Esophagus squamous epithelium (tissue), 5 donors: Measurements from ENCODE around the gene CD86. TPM values are rescaled to one million over a fixed set of nuclear protein-coding genes. Genes with fewer than 3 reads are reported as not detected.
"Not testable (repeated sequence)": the region's sequence is repeated elsewhere in the genome, so short reads cannot be mapped to it uniquely, and the experiment has no call there.

Experiments
- DNase-seq: peaks from one replicate; lab custom pipeline; 2025; lab: John Stamatoyannopoulos, UW
- H3K27ac ChIP-seq, 4 donors: fragments of 200-600 bp; sonication (generic); one replicate each; pipeline ENCODE4 v1.5.1; 2016 to 2019; ENCODE audit warnings: mild to moderate bottlenecking in 1 of 4
- H3K27me3 ChIP-seq, 4 donors: fragments of 200-600 bp; sonication (generic); 1 replicate in 3 of 4; 2 replicates in 1 of 4; pipeline versions ENCODE4 v1.5.1 to v1.6.0; 2017 to 2021; ENCODE audit warnings: antibody characterized with exemption in 1 of 4
- H3K36me3 ChIP-seq, 3 donors: fragments of 200-600 bp; sonication (generic); one replicate each; pipeline ENCODE4 v1.5.1; 2016 to 2019
- H3K4me1 ChIP-seq, 3 donors: fragments of 200-600 bp; sonication (generic); one replicate each; pipeline ENCODE4 v1.5.1; 2017 to 2019
- H3K4me3 ChIP-seq, 4 donors: fragments of 200-600 bp; sonication (generic); 1 replicate in 3 of 4; 2 replicates in 1 of 4; pipeline ENCODE4 v1.5.1; 2016 to 2019; ENCODE audit warnings: mild to moderate bottlenecking in 2 of 4, moderate library complexity in 1 of 4
- H3K9me3 ChIP-seq, 3 donors: fragments of 200-600 bp; sonication (generic); one replicate each; pipeline ENCODE4 v1.5.1; 2016 to 2019
- POLR2A ChIP-seq, 4 donors: fragments of 450-650 bp; IDR thresholded peaks; one replicate each; pipeline ENCODE4 v1.6.1; 2017; ENCODE audit warnings: antibody characterized with exemption in 4 of 4, mild to moderate bottlenecking in 4 of 4, moderate library complexity in 3 of 4
- WGBS, 2 donors: methylation state at CpG; one replicate each; pipeline ENCODE4 v1.1.5; 2018; 5-methylcytosine and 5-hydroxymethylcytosine counted together
- intact Hi-C: fragments of 100-400 bp; cut with DNase I; formaldehyde crosslinking; loops from one replicate; pipeline ENCODE4 v1.15.0; 2022
- total RNA-seq, 4 donors: library from RNA; depleted of rRNA; stranded (reverse); fragments of >200 nt; gene quantifications; one replicate each; pipeline ENCODE4 v1.1.0, GENCODE V29; 2016
- TF ChIP-seq, protein P1 (sequence below), 6 experiments: fragments of 450-650 bp in 4 of 6; fragments of 200-600 bp in 2 of 6; sonication (generic) in 2 of 6; IDR thresholded peaks; one replicate each; pipeline ENCODE4 v1.5.1; 2016 to 2019; ENCODE audit warnings: antibody characterized with exemption in 6 of 6, mild to moderate bottlenecking in 4 of 6, moderate library complexity in 4 of 6
- donor health status: DM: yes; HTN: yes; CAD: no.

Gene CD86
- total RNA-seq, 4 donors from 2014 or later = 0.42 to 11.1 (median 3.3) TPM

DNA sequence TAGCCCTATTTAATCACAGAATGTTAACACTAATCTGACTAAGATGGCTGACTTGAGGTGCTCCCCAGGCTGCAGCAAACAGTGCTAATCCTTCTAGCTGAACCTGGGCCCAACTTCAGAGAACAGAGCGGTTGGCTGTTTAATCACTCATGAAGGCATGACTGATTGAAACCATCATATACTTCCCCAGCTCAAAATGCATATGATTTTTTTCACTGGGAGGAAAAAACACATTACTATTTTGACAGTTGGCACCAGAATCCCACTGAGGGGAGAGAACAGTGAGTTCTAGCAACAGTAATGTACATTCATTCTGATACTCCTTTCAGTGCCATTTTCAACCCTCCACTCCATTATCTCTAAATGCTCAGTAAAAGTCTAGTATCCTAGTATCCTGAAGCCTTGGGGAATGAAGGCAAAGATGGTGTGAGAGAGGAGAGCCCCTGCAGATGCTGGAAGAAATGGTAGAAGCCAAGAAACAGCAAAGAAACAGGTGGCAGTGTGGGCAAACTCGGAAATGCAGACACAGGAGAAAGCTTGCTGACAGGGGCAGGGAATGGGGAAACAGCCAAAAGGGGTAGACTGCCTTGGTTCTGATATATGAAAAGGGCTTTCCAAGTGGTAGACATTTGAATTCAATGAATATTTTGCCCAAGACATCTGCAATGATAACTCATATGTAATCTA, 93.9 kb downstream of the CD86 start:
- intact Hi-C loops = no loop called here
- no peaks in the 10 kb centered on the region for H3K27me3 ChIP-seq
- no peaks in the 10 kb centered on the region for H3K36me3 ChIP-seq
- H3K4me3 ChIP-seq = no peak overlapping the region
- no peak for TF ChIP-seq POLR2A (IDR thresholded peaks at IDR 0.05)
- TF ChIP-seq, protein P1, sequence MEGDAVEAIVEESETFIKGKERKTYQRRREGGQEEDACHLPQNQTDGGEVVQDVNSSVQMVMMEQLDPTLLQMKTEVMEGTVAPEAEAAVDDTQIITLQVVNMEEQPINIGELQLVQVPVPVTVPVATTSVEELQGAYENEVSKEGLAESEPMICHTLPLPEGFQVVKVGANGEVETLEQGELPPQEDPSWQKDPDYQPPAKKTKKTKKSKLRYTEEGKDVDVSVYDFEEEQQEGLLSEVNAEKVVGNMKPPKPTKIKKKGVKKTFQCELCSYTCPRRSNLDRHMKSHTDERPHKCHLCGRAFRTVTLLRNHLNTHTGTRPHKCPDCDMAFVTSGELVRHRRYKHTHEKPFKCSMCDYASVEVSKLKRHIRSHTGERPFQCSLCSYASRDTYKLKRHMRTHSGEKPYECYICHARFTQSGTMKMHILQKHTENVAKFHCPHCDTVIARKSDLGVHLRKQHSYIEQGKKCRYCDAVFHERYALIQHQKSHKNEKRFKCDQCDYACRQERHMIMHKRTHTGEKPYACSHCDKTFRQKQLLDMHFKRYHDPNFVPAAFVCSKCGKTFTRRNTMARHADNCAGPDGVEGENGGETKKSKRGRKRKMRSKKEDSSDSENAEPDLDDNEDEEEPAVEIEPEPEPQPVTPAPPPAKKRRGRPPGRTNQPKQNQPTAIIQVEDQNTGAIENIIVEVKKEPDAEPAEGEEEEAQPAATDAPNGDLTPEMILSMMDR (IDR thresholded peaks at IDR 0.05) = no peak
- DNase-seq = no peak
- peaks cover 0 to 15% (median 0%) of the 10 kb centered on the region in 3 donors for H3K4me1 ChIP-seq
- H3K27ac ChIP-seq = no peak overlapping the region
- WGBS, 2 donors = 45 to 59% methylated on average over 2 of the region's 2 CpGs
- H3K9me3 ChIP-seq = peaks cover 0 to 9% (median 0%) of the 10 kb centered on the region in 3 donors

- H3K9me3 ChIP-seq = peaks cover 0 to 27% (median 16%) of the 10 kb centered on the region in 3 donors
- H3K4me1 ChIP-seq = peaks cover 0 to 12% (median 0%) of the 10 kb centered on the region in 3 donors
- TF ChIP-seq POLR2A (IDR thresholded peaks at IDR 0.05) = no peak
- TF ChIP-seq, protein P1 (IDR thresholded peaks at IDR 0.05) = no peak
- H3K36me3 ChIP-seq = no peaks in the 10 kb centered on the region
- no peak overlapping the region for H3K27ac ChIP-seq
- H3K27me3 ChIP-seq = no peaks in the 10 kb centered on the region
- intact Hi-C loops = no loop called here
- 61 to 63% methylated on average over 2 of the region's 2 CpGs for WGBS, 2 donors
- DNase-seq = no peak
- no peak overlapping the region for H3K4me3 ChIP-seq
These were observed 96.3 kb downstream of the CD86 start for GRCh38 chr3:122151480-122151879.

- H3K27me3 ChIP-seq, H3K9me3 ChIP-seq, intact Hi-C loops, H3K36me3 ChIP-seq, H3K27ac ChIP-seq, H3K4me3 ChIP-seq, H3K4me1 ChIP-seq, DNase-seq: not testable (repeated sequence)
- no CpG with 5 or more reads among the region's 31 CpGs for WGBS, 2 donors
These were observed 109.8 kb downstream of the CD86 start for GRCh38 chr3:122164983-122165382.

DNA sequence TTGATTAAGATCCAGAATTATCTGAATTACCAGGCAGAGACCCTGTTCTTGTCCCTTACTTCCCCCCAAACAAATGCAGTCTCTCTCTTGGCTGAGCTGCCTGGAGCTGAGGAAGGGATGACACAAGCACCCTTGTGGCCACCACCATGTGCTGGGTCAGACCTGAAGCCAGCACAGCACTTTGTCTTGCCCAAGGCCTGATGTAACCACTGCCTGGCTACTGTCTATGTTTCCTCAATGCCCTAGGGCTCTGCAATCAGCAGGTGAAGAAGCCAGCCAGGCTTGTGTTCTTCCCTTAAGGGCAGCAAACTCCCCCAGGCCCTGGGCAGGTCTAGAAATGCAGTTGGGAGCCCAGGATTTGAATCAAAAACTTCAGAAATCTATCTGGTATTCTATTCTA, 112.5 kb downstream of the CD86 start:
- Histone ChIP-seq H3K4me3 (no peak overlapping the region), H3K27me3 (no peaks in the 10 kb centered on the region), H3K4me1 (no peaks in the 10 kb centered on the region), H3K36me3 (no peaks in the 10 kb centered on the region), H3K9me3 (no peaks in the 10 kb centered on the region), H3K27ac (no peak overlapping the region)
- DNase-seq = no peak
- TF ChIP-seq, protein P1 (IDR thresholded peaks at IDR 0.05) = no peak
- intact Hi-C loops = no loop called here

GRCh38 chr3:122168044-122168443, 112.9 kb downstream of the CD86 start:
- no peaks in the 10 kb centered on the region for H3K9me3 ChIP-seq
- no peaks in the 10 kb centered on the region for H3K36me3 ChIP-seq
- 63 to 87% methylated on average over 3 of the region's 3 CpGs for WGBS, 2 donors
- H3K4me3 ChIP-seq = no peak overlapping the region
- no peak overlapping the region for H3K27ac ChIP-seq
- H3K27me3 ChIP-seq = no peaks in the 10 kb centered on the region
- no peaks in the 10 kb centered on the region for H3K4me1 ChIP-seq
- TF ChIP-seq, protein P1 (IDR thresholded peaks at IDR 0.05) = no peak
- no peak for TF ChIP-seq POLR2A (IDR thresholded peaks at IDR 0.05)
- intact Hi-C loops = no loop called here
- no peak for DNase-seq
